IPS DF 6.9 (cell line): ENCODE results near the gene ASCL1.

Experiments used
- DNase-seq: peaks from one replicate; pipeline ENCODE4 v3.0.0-alpha.2; 2013; ENCODE audit warnings: low read depth, low spot score
- H3K27ac ChIP-seq: one replicate; pipeline ENCODE4 v1.5.1; 2013; ENCODE audit warnings: low read length, control low read depth
- H3K27me3 ChIP-seq: 2 replicates; pipeline ENCODE4 v1.6.1; 2013; ENCODE audit warnings: mild to moderate bottlenecking, low read length; ENCODE audit not compliant: control insufficient read depth, insufficient read depth
- H3K36me3 ChIP-seq: 2 replicates; pipeline ENCODE4 v1.6.1; 2013; ENCODE audit warnings: low read length; ENCODE audit not compliant: control insufficient read depth, insufficient read depth
- H3K4me1 ChIP-seq: 2 replicates; pipeline ENCODE4 v1.6.1; 2013; ENCODE audit warnings: low read length; ENCODE audit not compliant: control insufficient read depth, insufficient read depth
- H3K4me3 ChIP-seq: 2 replicates; pipeline ENCODE4 v1.5.1; 2013; ENCODE audit warnings: mild to moderate bottlenecking, low read length
- H3K9me3 ChIP-seq: 2 replicates; pipeline ENCODE4 v1.6.1; 2013; ENCODE audit warnings: low read length, inconsistent platforms; ENCODE audit not compliant: control insufficient read depth, insufficient read depth
- WGBS: extraction: QIAGEN DNeasy Blood & Tissue Kit; methylation state at CpG from one replicate; pipeline ENCODE4 v1.1.7; 2013; ENCODE audit warnings: mixed read lengths, missing lambda C conversion rate; ENCODE audit not compliant: insufficient read length, insufficient coverage; 5-methylcytosine and 5-hydroxymethylcytosine counted together

Gene ASCL1

DNA sequence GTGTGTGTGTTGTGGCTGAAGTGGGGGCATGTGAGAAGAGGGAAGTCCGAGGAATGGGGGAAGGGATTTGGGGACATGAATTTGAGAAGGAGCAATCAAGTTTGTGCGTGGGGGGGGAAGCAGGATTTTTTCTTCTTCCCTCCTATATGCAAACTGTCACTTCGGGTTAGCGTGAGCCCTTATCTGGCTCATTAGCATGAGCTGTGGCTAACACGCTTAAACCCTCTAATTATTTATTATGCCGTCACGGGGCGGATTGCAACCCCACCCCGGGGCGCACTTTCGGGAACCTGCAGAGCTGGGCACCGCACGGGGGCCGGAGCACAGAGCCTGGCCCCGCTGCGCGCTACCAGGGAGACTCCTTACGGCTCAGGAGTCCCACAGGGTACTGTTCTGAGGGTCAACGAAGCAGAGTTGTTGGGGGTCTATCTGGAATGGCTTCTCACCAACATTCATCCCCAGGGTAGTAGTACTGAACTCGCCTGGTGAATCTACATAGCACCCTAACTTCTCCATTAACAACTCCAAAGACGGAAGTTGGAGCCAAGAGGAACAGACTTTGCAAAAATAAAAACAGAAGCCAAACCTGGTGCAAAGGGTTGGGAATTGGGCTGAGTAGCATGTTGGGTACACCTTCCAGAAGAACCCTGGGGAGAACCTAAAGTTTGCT lies 6.4 kb upstream of the ASCL1 start:
- Histone ChIP-seq H3K27ac (no peak overlapping the region), H3K4me1 (peaks cover 7% of the 10 kb centered on the region; the same call in 1 of the 2 replicates), H3K9me3 (no peaks in the 10 kb centered on the region), H3K4me3 (peak overlapping the region; percentile 5; the same call in 1 of the 2 replicates), H3K27me3 (peaks cover 64% of the 10 kb centered on the region), H3K36me3 (no peaks in the 10 kb centered on the region)
- no peak for DNase-seq
- no CpG with 5 or more reads among the region's 21 CpGs for WGBS

DNA sequence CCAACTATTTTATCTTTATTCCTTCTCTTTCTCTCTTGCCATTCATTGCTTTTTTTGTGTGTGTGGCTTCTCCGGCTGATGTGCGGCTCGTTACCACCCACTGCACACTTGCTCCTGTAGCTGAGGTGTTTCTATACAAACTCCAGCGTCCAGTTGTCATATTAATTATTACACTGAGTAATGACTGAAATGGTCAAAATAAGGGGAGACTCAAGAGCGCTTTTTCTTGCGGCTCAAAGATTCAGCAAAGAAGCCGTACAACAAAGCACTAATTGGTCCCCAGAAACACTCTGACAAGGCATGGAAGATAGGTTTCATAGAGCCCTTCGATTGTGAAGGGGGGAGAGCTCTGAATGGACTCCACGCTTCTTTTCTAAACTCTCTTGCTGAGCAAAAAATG lies 5.6 kb upstream of the ASCL1 start:
- Histone ChIP-seq H3K4me3 (no peak overlapping the region), H3K27ac (no peak overlapping the region), H3K36me3 (no peaks in the 10 kb centered on the region), H3K9me3 (no peaks in the 10 kb centered on the region), H3K27me3 (peaks cover 71% of the 10 kb centered on the region), H3K4me1 (peaks cover 8% of the 10 kb centered on the region; the same call in 1 of the 2 replicates)
- DNase-seq = no peak
- WGBS = no CpG with 5 or more reads among the region's 9 CpGs

DNA sequence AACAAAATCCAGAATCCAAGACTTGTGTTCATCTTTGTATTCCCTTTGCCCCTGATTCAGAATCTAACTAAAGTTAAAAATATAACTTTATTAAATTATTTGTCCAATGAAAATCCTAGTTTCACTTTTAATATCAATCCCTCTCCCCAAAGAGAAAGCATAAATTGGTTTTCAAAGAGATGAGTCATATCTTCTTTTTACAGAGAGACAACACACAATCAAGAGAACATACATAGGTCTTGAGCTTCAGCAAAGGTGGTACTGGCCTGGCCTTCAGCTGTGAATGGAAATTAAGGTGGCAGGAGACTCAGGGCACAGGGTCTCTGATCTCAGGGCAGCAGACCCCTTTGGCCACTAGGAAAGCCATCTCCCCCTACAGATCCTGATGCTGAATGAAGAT lies 4.3 kb upstream of the ASCL1 start:
- H3K9me3 ChIP-seq = no peaks in the 10 kb centered on the region
- DNase-seq = no peak
- H3K4me3 ChIP-seq = no peak overlapping the region
- H3K27ac ChIP-seq = no peak overlapping the region
- peaks cover 81% of the 10 kb centered on the region for H3K27me3 ChIP-seq
- no peaks in the 10 kb centered on the region for H3K36me3 ChIP-seq
- peaks cover 8% of the 10 kb centered on the region; the same call in 1 of the 2 replicates for H3K4me1 ChIP-seq

DNA sequence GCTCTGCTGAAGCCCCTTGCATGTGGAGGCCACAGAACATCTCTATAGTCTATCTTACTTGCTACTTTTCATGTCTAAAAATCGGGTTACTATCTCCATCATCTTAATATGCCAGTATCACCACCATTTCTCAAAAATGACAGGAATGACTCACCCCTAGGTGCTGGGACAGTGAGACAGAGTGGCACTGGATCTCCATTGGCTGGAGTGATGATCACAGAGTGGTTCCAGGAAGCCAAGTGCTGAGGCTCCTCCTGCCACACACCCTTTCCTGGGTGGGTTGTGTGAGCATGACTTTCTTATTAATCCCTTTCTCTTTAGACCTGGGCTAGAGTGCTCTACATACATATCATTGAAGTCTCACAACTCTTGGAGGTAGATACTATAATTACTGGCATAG lies 3.3 kb upstream of the ASCL1 start:
- Histone ChIP-seq H3K4me1 (peaks cover 11% of the 10 kb centered on the region; the same call in 1 of the 2 replicates), H3K9me3 (no peaks in the 10 kb centered on the region), H3K27me3 (peaks cover 86% of the 10 kb centered on the region), H3K36me3 (no peaks in the 10 kb centered on the region), H3K27ac (no peak overlapping the region), H3K4me3 (no peak overlapping the region)
- DNase-seq = no peak
- no CpG with 5 or more reads among the region's 1 CpG for WGBS

DNA sequence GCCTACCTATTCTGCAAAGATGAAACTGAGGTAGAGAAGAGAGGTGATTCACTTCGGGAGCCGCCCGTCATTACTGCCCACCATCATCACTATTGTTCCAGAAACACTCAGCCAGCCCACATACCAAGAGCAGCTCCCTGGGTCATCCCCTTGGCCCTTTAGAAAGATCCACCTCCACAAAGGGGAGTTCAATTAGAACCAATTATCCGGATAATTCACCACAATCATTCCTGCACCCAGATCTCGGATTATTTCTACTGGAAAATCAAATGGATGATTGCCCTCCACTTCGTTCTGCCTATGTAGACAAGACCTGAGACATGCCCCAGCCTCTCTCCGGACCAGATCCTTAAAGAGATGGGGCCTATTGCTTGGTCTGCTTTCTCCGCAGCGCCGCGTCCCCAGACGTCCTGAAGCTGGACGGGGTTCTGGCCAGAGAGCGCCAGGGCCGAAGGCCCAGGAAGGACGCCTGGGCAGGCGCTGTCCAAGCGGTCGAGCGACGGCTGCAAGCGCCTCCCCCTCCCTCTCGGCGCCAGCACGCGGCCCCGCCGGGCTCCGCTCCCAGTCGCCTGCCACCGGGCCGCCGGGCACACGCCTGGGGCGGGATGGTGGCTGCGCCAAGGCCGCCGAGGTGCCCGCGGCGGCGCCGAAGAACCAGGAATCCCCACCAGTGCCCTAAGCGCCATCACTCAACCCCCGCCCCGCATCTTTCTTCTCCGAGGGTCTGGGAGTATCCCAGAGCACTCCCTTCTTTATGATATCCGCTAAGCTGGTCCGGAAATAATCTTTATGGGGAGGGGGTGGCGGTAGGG lies 1.3 kb upstream of the ASCL1 start:
- Histone ChIP-seq H3K27ac (no peak overlapping the region), H3K36me3 (no peaks in the 10 kb centered on the region), H3K9me3 (no peaks in the 10 kb centered on the region), H3K4me1 (peaks cover 8% of the 10 kb centered on the region; the same call in 1 of the 2 replicates), H3K4me3 (peak overlapping the region; percentile 33), H3K27me3 (peaks cover 88% of the 10 kb centered on the region)
- no CpG with 5 or more reads among the region's 50 CpGs for WGBS
- no peak for DNase-seq

DNA sequence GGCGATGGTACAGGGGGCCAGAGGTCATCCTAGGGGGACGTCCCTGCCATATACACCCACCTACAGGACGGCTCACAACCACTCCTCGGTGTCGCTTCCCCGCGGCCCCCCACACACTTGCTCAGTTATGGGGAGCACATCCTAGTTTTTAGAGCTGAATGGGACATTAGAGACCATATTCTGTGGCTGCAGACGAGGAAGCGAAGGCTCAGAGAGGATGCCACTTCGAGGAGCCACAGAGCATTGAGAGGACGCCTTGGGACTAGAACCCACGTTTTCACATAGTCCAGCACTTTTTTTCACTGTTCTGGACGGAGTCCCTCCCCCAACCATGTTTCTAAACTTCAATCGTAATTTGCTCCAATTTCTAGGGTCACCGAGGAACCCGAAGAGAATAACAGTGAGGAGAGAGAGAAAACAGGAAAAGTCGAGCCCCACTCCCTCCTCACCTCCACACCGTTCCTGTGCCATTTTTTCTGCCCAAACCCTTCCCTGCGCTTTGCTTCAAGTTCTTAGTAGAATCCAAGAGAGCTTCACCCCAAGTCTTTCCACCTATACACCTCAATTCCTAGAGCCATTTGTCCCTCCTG lies 641 bp upstream of the ASCL1 start:
- peaks cover 6% of the 10 kb centered on the region; the same call in 1 of the 2 replicates for H3K4me1 ChIP-seq
- H3K4me3 ChIP-seq = peak overlapping the region; percentile 33; the same call in 1 of the 2 replicates
- peaks cover 88% of the 10 kb centered on the region for H3K27me3 ChIP-seq
- H3K27ac ChIP-seq = no peak overlapping the region
- no peak for DNase-seq
- H3K36me3 ChIP-seq = no peaks in the 10 kb centered on the region
- H3K9me3 ChIP-seq = no peaks in the 10 kb centered on the region
- no CpG with 5 or more reads among the region's 19 CpGs for WGBS

DNA sequence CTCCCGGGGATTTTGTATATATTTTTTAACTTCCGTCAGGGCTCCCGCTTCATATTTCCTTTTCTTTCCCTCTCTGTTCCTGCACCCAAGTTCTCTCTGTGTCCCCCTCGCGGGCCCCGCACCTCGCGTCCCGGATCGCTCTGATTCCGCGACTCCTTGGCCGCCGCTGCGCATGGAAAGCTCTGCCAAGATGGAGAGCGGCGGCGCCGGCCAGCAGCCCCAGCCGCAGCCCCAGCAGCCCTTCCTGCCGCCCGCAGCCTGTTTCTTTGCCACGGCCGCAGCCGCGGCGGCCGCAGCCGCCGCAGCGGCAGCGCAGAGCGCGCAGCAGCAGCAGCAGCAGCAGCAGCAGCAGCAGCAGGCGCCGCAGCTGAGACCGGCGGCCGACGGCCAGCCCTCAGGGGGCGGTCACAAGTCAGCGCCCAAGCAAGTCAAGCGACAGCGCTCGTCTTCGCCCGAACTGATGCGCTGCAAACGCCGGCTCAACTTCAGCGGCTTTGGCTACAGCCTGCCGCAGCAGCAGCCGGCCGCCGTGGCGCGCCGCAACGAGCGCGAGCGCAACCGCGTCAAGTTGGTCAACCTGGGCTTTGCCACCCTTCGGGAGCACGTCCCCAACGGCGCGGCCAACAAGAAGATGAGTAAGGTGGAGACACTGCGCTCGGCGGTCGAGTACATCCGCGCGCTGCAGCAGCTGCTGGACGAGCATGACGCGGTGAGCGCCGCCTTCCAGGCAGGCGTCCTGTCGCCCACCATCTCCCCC lies 777 bp downstream of the ASCL1 start:
- no peak for DNase-seq
- WGBS = no CpG with 5 or more reads among the region's 83 CpGs
- peak overlapping the region; percentile 28; the same call in 1 of the 2 replicates for H3K4me3 ChIP-seq

DNA sequence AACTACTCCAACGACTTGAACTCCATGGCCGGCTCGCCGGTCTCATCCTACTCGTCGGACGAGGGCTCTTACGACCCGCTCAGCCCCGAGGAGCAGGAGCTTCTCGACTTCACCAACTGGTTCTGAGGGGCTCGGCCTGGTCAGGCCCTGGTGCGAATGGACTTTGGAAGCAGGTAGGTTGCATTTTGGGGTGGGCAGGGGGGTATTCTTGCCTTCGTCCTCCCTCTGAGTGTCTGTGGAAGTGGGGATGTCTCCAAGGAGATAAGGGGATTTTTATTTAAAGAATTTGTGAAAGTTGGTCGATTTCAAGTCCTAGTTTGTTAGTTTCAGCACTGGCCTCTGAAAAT lies 1.3 kb downstream of the ASCL1 start:
- Histone ChIP-seq H3K4me3 (peak overlapping the region; percentile 28; the same call in 1 of the 2 replicates), H3K27me3 (peaks cover 86% of the 10 kb centered on the region), H3K36me3 (no peaks in the 10 kb centered on the region)

More for the DNA sequence above, 777 bp downstream of the ASCL1 start:
- Histone ChIP-seq H3K27me3 (peaks cover 86% of the 10 kb centered on the region), H3K4me1 (peaks cover 6% of the 10 kb centered on the region; the same call in 1 of the 2 replicates), H3K9me3 (no peaks in the 10 kb centered on the region), H3K27ac (no peak overlapping the region), H3K36me3 (no peaks in the 10 kb centered on the region)

DNA sequence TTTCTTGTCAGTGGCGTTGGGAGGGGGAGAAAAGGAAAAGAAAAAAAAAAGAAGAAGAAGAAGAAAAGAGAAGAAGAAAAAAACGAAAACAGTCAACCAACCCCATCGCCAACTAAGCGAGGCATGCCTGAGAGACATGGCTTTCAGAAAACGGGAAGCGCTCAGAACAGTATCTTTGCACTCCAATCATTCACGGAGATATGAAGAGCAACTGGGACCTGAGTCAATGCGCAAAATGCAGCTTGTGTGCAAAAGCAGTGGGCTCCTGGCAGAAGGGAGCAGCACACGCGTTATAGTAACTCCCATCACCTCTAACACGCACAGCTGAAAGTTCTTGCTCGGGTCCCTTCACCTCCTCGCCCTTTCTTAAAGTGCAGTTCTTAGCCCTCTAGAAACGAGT lies 1.9 kb downstream of the ASCL1 start:
- Histone ChIP-seq H3K9me3 (peaks cover 3% of the 10 kb centered on the region), H3K27ac (no peak overlapping the region), H3K36me3 (no peaks in the 10 kb centered on the region), H3K4me3 (no peak overlapping the region), H3K4me1 (peaks cover 6% of the 10 kb centered on the region; the same call in 1 of the 2 replicates), H3K27me3 (peaks cover 86% of the 10 kb centered on the region)
- DNase-seq = no peak
- WGBS = no CpG with 5 or more reads among the region's 14 CpGs

More for the DNA sequence above, 1.3 kb downstream of the ASCL1 start:
- Histone ChIP-seq H3K4me1 (peaks cover 6% of the 10 kb centered on the region; the same call in 1 of the 2 replicates), H3K9me3 (peaks cover 3% of the 10 kb centered on the region), H3K27ac (no peak overlapping the region)
- DNase-seq = no peak
- no CpG with 5 or more reads among the region's 15 CpGs for WGBS
